LNCAP (cell line): Measurements from ENCODE around the gene INMT.

Experiments
- CTCF ChIP-seq: fragments of 450-650 bp; IDR thresholded peaks from 2 replicates; pipeline ENCODE4 v1.5.1; 2017; ENCODE audit warnings: mild to moderate bottlenecking

INMT gene

GRCh38 chr7:30789334-30789711 lies 37.4 kb downstream of the INMT start:
- no peak for TF ChIP-seq CTCF

- no peak for TF ChIP-seq CTCF
Observed at GRCh38 chr7:30790356-30790755, 38.4 kb downstream of the INMT start.

- TF ChIP-seq CTCF: no peak
Observed at GRCh38 chr7:30791114-30791513, 39.2 kb downstream of the INMT start.

- no peak for TF ChIP-seq CTCF
Observed at GRCh38 chr7:30795161-30795948, 43.4 kb downstream of the INMT start.

- TF ChIP-seq CTCF: no peak
Observed at GRCh38 chr7:30796105-30796869, 44.4 kb downstream of the INMT start.

- TF ChIP-seq CTCF: no peak
Observed at GRCh38 chr7:30797176-30798040, 45.5 kb downstream of the INMT start.

- no peak for TF ChIP-seq CTCF
Observed at GRCh38 chr7:30799206-30799975, 47.5 kb downstream of the INMT start.
